ENCODE measurements around the gene SLC9A9. TPM values are rescaled to one million over a fixed set of nuclear protein-coding genes. Genes with fewer than 3 reads are reported as not detected.

The SLC9A9 gene
- total RNA-seq, 8 experiments from 2014 or later, result 0.29 to 11.3 (median 5.9) TPM

DNA sequence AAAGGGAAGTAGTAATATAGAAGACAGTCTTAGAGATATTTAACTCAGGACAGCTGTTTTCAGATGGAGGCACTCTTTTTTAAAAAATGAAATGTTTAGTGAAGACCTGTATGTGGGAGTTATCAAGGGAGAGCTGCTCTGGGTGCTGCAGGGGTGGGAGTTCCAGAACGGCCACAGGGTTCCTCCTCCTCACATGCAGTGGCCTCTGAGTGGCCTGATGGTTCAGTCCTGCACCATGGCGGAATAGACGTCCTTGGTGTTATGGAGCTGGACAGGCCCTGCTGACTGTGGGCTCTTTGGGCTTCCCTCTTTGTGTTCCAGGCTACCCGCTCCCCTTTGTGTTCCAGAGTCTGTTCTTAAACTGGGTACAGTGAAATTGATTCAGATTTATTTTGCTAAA, 602.6 kb downstream of the SLC9A9 start:
- in situ Hi-C loops (cut with MboI; ENCODE audit: low pct_unique_long_range_greater_than_20kb in 2 of 9, low sequenced_read_pairs in 9 of 9, unreplicated experiment in 9 of 9), result no loop called here
- Histone ChIP-seq H3K27ac (no peak overlapping the region), H3K4me1 (replicated peaks in 1 of 2) (peaks cover 2 to 13% of the 10 kb centered on the region in 2 donors), H3K4me3 (no peak overlapping the region)
- ATAC-seq (replicated peaks in 6 of 8), result peak in 2 of 8 experiments; percentile 16 to 26
- WGBS, 10 experiments, result 40 to 100% (median 93%) methylated on average over 1 to 3 of the region's 4 CpGs

- Histone ChIP-seq H3K27ac (no peak overlapping the region), H3K4me3 (no peak overlapping the region), H3K4me1 (replicated peaks in 1 of 2) (peaks cover 2 to 13% of the 10 kb centered on the region in 2 donors)
- 84 to 100% (median 98%) methylated on average over 1 to 8 of the region's 9 CpGs; no CpG with 5 or more reads in 2 of the 10 experiments for WGBS, 10 experiments
- in situ Hi-C loops (cut with MboI; ENCODE audit: low pct_unique_long_range_greater_than_20kb in 2 of 9, low sequenced_read_pairs in 9 of 9, unreplicated experiment in 9 of 9), result no loop called here
- ATAC-seq (replicated peaks in 6 of 8), result no peak
These were observed 603.7 kb downstream of the SLC9A9 start for GRCh38 chr3:143244516-143245063.

DNA sequence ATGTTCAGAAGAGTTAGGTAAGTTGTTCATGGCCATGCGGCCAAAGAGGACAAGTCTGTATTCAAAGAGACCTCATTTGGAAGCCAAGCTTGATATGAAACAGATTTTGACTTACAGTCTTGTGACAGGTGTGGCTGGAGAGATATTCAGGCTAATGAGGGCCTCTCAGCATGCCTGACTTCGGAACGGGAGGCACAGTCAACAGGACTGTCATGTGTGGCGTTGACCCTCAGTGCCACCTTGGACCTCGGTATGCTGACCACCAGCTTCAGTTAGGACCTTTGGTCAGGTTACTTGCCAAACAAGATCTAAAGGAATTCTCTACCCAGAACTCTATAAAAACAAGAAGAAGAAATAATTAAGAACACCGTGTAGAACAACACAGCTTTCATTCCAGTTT, 604.6 kb downstream of the SLC9A9 start:
- Histone ChIP-seq H3K4me1 (replicated peaks in 1 of 2) (peaks cover 2 to 13% of the 10 kb centered on the region in 2 donors), H3K4me3 (no peak overlapping the region), H3K27ac (no peak overlapping the region)
- ATAC-seq (replicated peaks in 6 of 8), result no peak
- WGBS, 10 experiments, result 60 to 100% (median 78%) methylated on average over 1 to 5 of the region's 6 CpGs; no CpG with 5 or more reads in 1 of the 10 experiments
- in situ Hi-C loops (cut with MboI; ENCODE audit: low pct_unique_long_range_greater_than_20kb in 2 of 9, low sequenced_read_pairs in 9 of 9, unreplicated experiment in 9 of 9), result no loop called here

DNA sequence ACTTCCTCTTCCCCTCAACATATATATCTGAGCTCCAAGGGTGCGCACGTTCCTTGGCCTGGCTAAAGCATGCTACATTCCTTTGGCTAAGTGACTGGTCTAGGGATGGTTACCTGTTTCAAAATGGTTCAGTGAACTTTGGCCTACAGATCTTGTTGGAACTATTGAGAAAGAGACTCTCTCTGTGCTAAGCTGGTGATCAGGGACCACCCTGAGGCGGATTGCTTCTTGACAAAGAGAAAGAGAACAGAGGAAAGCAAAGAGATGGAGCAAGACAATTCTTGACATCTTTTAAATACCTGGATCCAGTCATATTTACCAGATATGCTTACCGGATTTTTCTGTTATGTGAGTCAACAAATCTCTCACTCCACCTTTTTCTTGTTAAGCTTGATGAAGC, 605.6 kb downstream of the SLC9A9 start:
- Histone ChIP-seq H3K4me1 (replicated peaks in 1 of 2) (peaks cover 2 to 9% of the 10 kb centered on the region in 2 donors), H3K27ac (no peak overlapping the region), H3K4me3 (no peak overlapping the region)
- in situ Hi-C loops (cut with MboI; ENCODE audit: low pct_unique_long_range_greater_than_20kb in 2 of 9, low sequenced_read_pairs in 9 of 9, unreplicated experiment in 9 of 9), result no loop called here
- 63 to 100% (median 80%) methylated on average over 1 to 4 of the region's 4 CpGs; no CpG with 5 or more reads in 1 of the 10 experiments for WGBS, 10 experiments
- no peak for ATAC-seq (replicated peaks in 6 of 8)

DNA sequence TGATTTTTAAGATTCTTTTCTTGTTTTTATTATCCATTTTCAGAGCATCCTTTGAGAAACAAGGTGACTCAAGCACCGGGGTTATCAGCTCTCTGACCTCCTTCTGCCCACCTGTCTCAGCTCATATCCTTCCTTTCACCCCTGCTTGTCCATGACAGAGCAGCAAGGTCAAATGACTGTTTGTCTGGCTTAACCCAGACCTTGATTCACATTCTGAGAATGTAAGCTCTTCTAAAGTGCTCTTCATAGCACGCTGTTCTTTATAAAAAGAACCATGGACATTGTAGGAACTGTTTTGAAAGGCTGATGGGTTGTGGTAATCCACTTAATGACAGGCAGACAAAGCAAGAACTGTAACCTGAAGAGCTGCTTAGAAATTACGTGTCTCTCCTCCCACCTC, 606.2 kb downstream of the SLC9A9 start:
- Histone ChIP-seq H3K4me3 (no peak overlapping the region), H3K27ac (no peak overlapping the region), H3K4me1 (replicated peaks in 1 of 2) (peaks cover 2 to 5% of the 10 kb centered on the region in 2 donors)
- no peak for ATAC-seq (replicated peaks in 6 of 8)
- in situ Hi-C loops (cut with MboI; ENCODE audit: low pct_unique_long_range_greater_than_20kb in 2 of 9, low sequenced_read_pairs in 9 of 9, unreplicated experiment in 9 of 9), result no loop called here
- WGBS, 10 experiments, result 83 to 100% (median 98%) methylated on average over 1 to 3 of the region's 3 CpGs; no CpG with 5 or more reads in 2 of the 10 experiments

DNA sequence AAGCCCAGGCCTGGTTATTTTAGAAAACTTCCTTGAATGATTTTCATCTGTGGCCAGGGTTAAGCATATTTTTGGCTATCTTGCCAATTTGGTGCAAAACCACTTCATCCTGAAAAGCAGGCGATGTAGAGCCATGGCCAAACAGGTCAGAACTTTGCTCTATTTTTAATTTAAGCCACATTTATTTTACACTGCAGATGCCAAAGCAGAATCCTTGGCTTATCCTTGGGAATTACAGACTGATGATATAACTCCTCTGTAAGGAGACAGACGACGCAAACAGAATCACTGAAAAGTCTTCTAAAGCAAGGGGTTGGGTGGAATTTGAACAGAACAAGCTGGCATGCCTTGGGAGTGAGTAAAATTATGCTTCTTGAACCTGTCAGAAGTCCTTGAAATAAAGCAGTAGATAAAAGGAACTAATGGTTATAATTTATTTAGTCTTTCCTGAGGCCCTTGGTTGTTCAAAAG, 606.8 kb downstream of the SLC9A9 start:
- ATAC-seq (replicated peaks in 6 of 8), result no peak
- H3K4me3 ChIP-seq, result no peak overlapping the region
- 40 to 100% (median 84%) methylated on average over 1 to 3 of the region's 3 CpGs; no CpG with 5 or more reads in 3 of the 10 experiments for WGBS, 10 experiments
- no peaks in the 10 kb centered on the region for H3K4me1 ChIP-seq (replicated peaks in 1 of 2)
- H3K27ac ChIP-seq, result no peak overlapping the region
- in situ Hi-C loops (cut with MboI; ENCODE audit: low pct_unique_long_range_greater_than_20kb in 2 of 9, low sequenced_read_pairs in 9 of 9, unreplicated experiment in 9 of 9), result no loop called here

DNA sequence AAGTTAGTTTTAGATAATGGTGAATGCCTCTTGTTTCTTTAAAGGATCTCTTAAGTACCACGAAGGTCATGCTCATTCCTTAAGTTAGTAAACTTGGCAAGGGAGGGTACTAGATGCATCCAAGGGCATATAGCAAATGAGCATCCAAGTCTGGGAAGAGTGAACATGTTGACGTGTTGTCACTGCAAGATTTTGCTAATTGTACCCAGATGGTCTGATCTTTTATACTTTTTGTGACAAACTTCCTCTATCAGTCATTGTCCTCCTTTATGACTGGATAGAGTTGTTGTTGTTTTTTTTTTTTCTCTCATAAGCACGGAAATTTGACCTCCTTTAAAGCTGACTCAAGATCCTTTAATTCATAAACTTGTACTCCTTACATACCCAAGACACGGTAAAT, 607.4 kb downstream of the SLC9A9 start:
- 11 to 89% (median 72%) methylated on average over 1 to 4 of the region's 4 CpGs for WGBS, 10 experiments
- Histone ChIP-seq H3K4me3 (no peak overlapping the region), H3K27ac (no peak overlapping the region)

DNA sequence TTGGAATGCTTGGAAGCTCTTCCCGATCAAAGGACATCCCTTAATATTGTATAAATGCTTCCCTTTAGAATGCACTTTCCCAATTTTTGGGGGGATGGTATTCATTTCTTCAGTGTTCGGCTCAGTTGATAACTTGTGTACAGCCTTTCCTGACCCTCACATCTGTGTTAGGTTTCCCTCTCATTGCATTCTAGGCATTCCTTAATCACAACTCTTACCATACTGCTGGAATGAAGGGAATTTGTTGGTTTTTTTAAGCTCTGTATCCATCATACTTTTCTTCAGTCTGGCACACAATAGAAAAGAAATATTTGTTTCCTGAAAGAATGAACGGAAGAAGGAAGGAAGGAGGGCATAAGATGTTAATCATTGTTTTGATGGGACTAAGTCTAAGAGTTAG, 609.2 kb downstream of the SLC9A9 start:
- no peaks in the 10 kb centered on the region for H3K4me1 ChIP-seq (replicated peaks in 1 of 2)
- in situ Hi-C loops (cut with MboI; ENCODE audit: low pct_unique_long_range_greater_than_20kb in 2 of 9, low sequenced_read_pairs in 9 of 9, unreplicated experiment in 9 of 9), result no loop called here
- H3K4me3 ChIP-seq, result no peak overlapping the region
- H3K27ac ChIP-seq, result no peak overlapping the region
- no peak for ATAC-seq (replicated peaks in 6 of 8)
- 56 to 100% (median 83%) methylated on average over 1 to 3 of the region's 3 CpGs; no CpG with 5 or more reads in 2 of the 10 experiments for WGBS, 10 experiments

More for the DNA sequence above, 607.4 kb downstream of the SLC9A9 start:
- ATAC-seq (replicated peaks in 6 of 8), result no peak
- in situ Hi-C loops (cut with MboI; ENCODE audit: low pct_unique_long_range_greater_than_20kb in 2 of 9, low sequenced_read_pairs in 9 of 9, unreplicated experiment in 9 of 9), result no loop called here
- H3K4me1 ChIP-seq (replicated peaks in 1 of 2), result no peaks in the 10 kb centered on the region

GRCh38 chr3:143237077-143237627, 611.1 kb downstream of the SLC9A9 start:
- no peak overlapping the region for H3K27ac ChIP-seq
- H3K4me3 ChIP-seq, result no peak overlapping the region
- no peaks in the 10 kb centered on the region for H3K4me1 ChIP-seq (replicated peaks in 1 of 2)
- 8 to 57% (median 38%) methylated on average over 3 to 8 of the region's 8 CpGs for WGBS, 10 experiments
- ATAC-seq (replicated peaks in 6 of 8), result peak in 7 of 8 experiments; percentile 14 to 53 (median 35)
- in situ Hi-C loops (cut with MboI; ENCODE audit: low pct_unique_long_range_greater_than_20kb in 2 of 9, low sequenced_read_pairs in 9 of 9, unreplicated experiment in 9 of 9), result no loop called here

GRCh38 chr3:143236226-143236964, 611.9 kb downstream of the SLC9A9 start:
- peak in 1 of 8 experiments; percentile 18 for ATAC-seq (replicated peaks in 6 of 8)
- Histone ChIP-seq H3K27ac (no peak overlapping the region), H3K4me1 (replicated peaks in 1 of 2) (no peaks in the 10 kb centered on the region), H3K4me3 (no peak overlapping the region)
- WGBS, 10 experiments, result 18 to 100% (median 84%) methylated on average over 2 to 11 of the region's 11 CpGs
- in situ Hi-C loops (cut with MboI; ENCODE audit: low pct_unique_long_range_greater_than_20kb in 2 of 9, low sequenced_read_pairs in 9 of 9, unreplicated experiment in 9 of 9), result no loop called here

DNA sequence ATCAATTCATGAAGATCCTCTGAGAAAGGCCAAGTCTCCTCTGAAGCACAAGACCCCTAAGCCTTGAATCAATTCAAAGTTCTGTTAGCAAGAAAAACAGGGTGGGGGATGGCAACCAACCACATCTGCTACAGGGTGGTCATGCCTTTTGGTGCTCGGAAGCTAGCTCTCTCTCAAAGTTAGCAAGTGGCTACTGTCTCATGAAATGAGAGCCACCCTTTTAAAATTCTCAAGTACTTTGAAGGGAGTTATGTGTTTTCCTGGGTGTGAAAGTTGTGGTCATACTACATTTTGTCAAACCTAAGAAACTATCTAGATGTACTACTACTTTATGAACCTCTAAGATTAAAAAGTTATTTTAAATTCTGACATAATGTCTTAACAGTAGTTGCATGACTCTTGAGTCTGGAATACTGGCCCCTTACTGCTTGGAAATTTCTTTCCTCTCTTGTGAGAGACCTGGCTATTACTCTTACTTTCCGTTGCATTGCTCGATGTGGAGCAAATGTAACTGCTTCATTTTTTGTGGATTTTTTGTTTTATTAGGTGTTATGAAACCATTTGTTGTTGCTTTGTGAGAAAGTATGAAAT, 612.6 kb downstream of the SLC9A9 start:
- in situ Hi-C loops (cut with MboI; ENCODE audit: low pct_unique_long_range_greater_than_20kb in 2 of 9, low sequenced_read_pairs in 9 of 9, unreplicated experiment in 9 of 9), result no loop called here
- H3K4me3 ChIP-seq, result no peak overlapping the region
- 83 to 100% (median 100%) methylated on average over 1 to 3 of the region's 3 CpGs for whole genome bisulfite sequencing, 10 experiments
- H3K27ac ChIP-seq, result no peak overlapping the region
- ATAC-seq (replicated peaks in 6 of 8), result no peak
- no peaks in the 10 kb centered on the region for H3K4me1 ChIP-seq (replicated peaks in 1 of 2)

DNA sequence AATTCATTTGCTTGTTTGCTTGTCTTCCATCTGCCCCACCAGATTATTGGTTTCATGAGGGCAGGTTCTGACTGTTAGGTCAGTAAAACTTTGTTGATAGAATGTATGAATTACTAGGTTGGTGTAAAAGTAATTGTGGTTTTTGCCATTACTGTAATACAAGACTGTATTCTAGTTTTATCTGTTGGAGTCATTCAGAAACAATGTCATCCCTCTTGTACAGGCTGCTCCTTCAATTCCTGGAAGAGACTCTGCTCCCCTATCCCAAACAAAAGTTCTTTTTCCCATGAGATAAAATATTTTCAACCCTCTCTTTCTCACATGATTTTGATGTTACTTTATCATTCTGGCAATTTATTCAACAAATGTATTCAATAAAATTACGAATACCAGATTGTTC, 613.7 kb downstream of the SLC9A9 start:
- in situ Hi-C loops (cut with MboI; ENCODE audit: low pct_unique_long_range_greater_than_20kb in 2 of 9, low sequenced_read_pairs in 9 of 9, unreplicated experiment in 9 of 9), result no loop called here

DNA sequence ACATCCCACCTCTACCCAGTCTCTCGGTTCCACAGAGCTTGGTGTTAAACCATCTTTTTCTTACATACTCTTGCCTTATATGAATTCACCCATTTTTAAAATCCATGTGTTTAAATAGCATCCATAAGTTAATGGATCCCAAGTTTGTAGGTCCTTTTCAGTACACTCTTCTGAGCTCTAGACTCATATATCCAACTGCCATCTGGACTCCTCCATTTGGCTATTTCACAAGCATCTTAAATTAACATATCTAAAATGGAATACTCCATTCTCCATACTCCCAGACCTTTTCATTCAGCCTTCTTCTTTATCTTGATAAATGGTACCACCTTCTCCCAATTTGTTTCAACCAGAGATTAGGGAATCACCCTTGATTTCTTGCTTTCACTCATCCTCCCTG, 615.3 kb downstream of the SLC9A9 start:
- Histone ChIP-seq H3K27ac (no peak overlapping the region), H3K4me3 (no peak overlapping the region), H3K4me1 (replicated peaks in 1 of 2) (no peaks in the 10 kb centered on the region)
- in situ Hi-C loops (cut with MboI; ENCODE audit: low pct_unique_long_range_greater_than_20kb in 2 of 9, low sequenced_read_pairs in 9 of 9, unreplicated experiment in 9 of 9), result no loop called here
- ATAC-seq (replicated peaks in 6 of 8), result peak in 2 of 8 experiments; percentile 41 to 76
- 50 to 100% (median 90%) methylated on average over 1 of the region's 1 CpG; no CpG with 5 or more reads in 2 of the 10 experiments for WGBS, 10 experiments

More for the DNA sequence above, 613.7 kb downstream of the SLC9A9 start:
- ATAC-seq (replicated peaks in 6 of 8), result no peak
- Histone ChIP-seq H3K4me3 (no peak overlapping the region), H3K4me1 (replicated peaks in 1 of 2) (no peaks in the 10 kb centered on the region), H3K27ac (no peak overlapping the region)
- 0 to 100% (median 69%) methylated on average over 1 of the region's 1 CpG; no CpG with 5 or more reads in 2 of the 10 experiments for WGBS, 10 experiments

Data from motor neuron (in vitro differentiated cells).